HL-60 (cell line): ENCODE measurements around the gene NBAS.

Experiments
- DNase-seq, 2 experiments: peaks; one replicate each; pipeline ENCODE4 v3.0.0-alpha.2; 2010 to 2020; ENCODE audit warnings: low read depth in 1 of 2, low spot score in 1 of 2
- H3K27ac ChIP-seq: fragments of 250-450 bp; sonication (Bioruptor Pico); replicated peaks from 2 replicates; pipeline ENCODE4 v1.5.1; 2020; ENCODE audit warnings: mild to moderate bottlenecking, moderate library complexity
- H3K27me3 ChIP-seq: fragments of 250-450 bp; sonication (Bioruptor Pico); 2 replicates; pipeline ENCODE4 v1.5.1; 2021; ENCODE audit warnings: mild to moderate bottlenecking, moderate library complexity; ENCODE audit not compliant: insufficient read depth, poor library complexity, severe bottlenecking
- H3K4me3 ChIP-seq: replicated peaks from 2 replicates; pipeline ENCODE4 v1.5.1; 2011; ENCODE audit warnings: mild to moderate bottlenecking, control low read depth, low read length; ENCODE audit not compliant: insufficient read depth
- CTCF ChIP-seq: IDR thresholded peaks from one replicate; pipeline ENCODE4 v1.5.1; 2011; ENCODE audit warnings: low read length, control low read depth, inconsistent platforms; ENCODE audit not compliant: insufficient read depth
- GABPA ChIP-seq: IDR thresholded peaks from 2 replicates; pipeline ENCODE4 v1.6.1; 2012; ENCODE audit warnings: low read depth
- POLR2AphosphoS5 ChIP-seq: IDR thresholded peaks from 2 replicates; pipeline ENCODE4 v1.6.1; 2012; ENCODE audit warnings: low read depth
- SPI1 ChIP-seq: IDR thresholded peaks from 2 replicates; pipeline ENCODE4 v1.6.1; 2012; ENCODE audit warnings: low read depth, mild to moderate bottlenecking, borderline replicate concordance
- TF ChIP-seq, protein P1 (sequence below): IDR thresholded peaks from 2 replicates; pipeline ENCODE4 v1.6.1; 2012; ENCODE audit warnings: low read depth; ENCODE audit not compliant: insufficient replicate concordance

NBAS gene

GRCh38 chr2:15377202-15377601, 183.9 kb downstream of the NBAS start:
- TF ChIP-seq CTCF = no peak
- no peak for TF ChIP-seq POLR2AphosphoS5
- no peak for TF ChIP-seq GABPA
- TF ChIP-seq, protein P1, sequence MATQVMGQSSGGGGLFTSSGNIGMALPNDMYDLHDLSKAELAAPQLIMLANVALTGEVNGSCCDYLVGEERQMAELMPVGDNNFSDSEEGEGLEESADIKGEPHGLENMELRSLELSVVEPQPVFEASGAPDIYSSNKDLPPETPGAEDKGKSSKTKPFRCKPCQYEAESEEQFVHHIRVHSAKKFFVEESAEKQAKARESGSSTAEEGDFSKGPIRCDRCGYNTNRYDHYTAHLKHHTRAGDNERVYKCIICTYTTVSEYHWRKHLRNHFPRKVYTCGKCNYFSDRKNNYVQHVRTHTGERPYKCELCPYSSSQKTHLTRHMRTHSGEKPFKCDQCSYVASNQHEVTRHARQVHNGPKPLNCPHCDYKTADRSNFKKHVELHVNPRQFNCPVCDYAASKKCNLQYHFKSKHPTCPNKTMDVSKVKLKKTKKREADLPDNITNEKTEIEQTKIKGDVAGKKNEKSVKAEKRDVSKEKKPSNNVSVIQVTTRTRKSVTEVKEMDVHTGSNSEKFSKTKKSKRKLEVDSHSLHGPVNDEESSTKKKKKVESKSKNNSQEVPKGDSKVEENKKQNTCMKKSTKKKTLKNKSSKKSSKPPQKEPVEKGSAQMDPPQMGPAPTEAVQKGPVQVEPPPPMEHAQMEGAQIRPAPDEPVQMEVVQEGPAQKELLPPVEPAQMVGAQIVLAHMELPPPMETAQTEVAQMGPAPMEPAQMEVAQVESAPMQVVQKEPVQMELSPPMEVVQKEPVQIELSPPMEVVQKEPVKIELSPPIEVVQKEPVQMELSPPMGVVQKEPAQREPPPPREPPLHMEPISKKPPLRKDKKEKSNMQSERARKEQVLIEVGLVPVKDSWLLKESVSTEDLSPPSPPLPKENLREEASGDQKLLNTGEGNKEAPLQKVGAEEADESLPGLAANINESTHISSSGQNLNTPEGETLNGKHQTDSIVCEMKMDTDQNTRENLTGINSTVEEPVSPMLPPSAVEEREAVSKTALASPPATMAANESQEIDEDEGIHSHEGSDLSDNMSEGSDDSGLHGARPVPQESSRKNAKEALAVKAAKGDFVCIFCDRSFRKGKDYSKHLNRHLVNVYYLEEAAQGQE = no peak
- TF ChIP-seq SPI1 = no peak
- Histone ChIP-seq H3K27ac (no peak overlapping the region), H3K4me3 (no peak overlapping the region), H3K27me3 (no peaks in the 10 kb centered on the region)
- DNase-seq = no peak

DNA sequence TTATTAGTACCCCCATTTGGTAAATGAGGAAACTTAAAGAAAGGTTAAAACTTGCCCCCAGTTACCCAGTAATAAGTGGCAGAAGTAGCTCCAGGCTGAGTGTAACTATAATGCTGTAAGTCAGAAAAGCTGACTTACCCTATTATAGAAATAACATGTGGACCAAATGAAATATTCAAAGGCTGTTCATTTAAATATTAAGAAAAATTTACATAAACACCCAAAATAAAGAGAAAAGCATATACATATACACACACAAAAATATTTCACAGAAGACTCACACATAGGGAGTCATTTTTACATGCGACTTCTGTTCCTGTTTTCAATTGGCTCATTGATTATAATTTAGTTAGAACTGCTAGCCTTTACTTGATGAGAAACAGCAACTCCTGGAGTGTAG, 189.1 kb downstream of the NBAS start:
- Histone ChIP-seq H3K27me3 (no peaks in the 10 kb centered on the region), H3K4me3 (no peak overlapping the region), H3K27ac (no peak overlapping the region)
- TF ChIP-seq CTCF (no peak), GABPA (no peak), POLR2AphosphoS5 (no peak), SPI1 (no peak)
- TF ChIP-seq, protein P1 = no peak
- DNase-seq = no peak

- TF ChIP-seq POLR2AphosphoS5 (no peak), CTCF (no peak), GABPA (no peak), SPI1 (no peak)
- TF ChIP-seq, protein P1 = no peak
- Histone ChIP-seq H3K27ac (no peak overlapping the region), H3K4me3 (no peak overlapping the region), H3K27me3 (no peaks in the 10 kb centered on the region)
- no peak for DNase-seq
Observed at GRCh38 chr2:15369129-15369528, 192.0 kb downstream of the NBAS start.
